ENCODE measurements around the gene SH3BP5L.
A peak's percentile ranks its signal among the peaks of the same experiment; 100 is the strongest.

The SH3BP5L gene

DNA sequence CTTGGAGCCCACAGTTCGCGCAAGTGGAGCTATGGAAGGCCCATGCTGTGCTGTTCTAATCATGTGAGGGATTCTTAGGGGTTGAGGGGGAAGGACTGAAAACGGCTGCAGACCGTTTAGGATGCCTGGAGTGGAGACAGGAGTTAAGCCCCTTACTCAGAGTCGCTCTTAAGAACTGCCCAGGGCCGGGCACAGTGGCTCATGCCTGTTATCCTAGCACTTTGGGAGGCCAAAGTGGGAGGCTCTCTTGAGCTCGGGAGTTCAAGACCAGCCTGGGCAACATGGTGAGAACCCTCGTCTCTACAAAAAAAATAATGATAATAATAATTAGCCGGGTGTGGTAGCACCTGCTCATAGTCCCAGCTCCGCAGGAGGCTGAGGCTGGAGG, 13.4 kb upstream of the SH3BP5L start:
- peak overlapping the region; percentile 92 to 95 for H3K4me3 ChIP-seq
- peaks cover 0 to 50% (median 28%) of the 10 kb centered on the region in 4 donors for H3K4me1 ChIP-seq
- no peaks in the 10 kb centered on the region for H3K9me3 ChIP-seq
- H3K27ac ChIP-seq = peak overlapping the region; percentile 100
- no peak for DNase-seq
- H3K27me3 ChIP-seq = no peaks in the 10 kb centered on the region
- TF ChIP-seq, protein P1, sequence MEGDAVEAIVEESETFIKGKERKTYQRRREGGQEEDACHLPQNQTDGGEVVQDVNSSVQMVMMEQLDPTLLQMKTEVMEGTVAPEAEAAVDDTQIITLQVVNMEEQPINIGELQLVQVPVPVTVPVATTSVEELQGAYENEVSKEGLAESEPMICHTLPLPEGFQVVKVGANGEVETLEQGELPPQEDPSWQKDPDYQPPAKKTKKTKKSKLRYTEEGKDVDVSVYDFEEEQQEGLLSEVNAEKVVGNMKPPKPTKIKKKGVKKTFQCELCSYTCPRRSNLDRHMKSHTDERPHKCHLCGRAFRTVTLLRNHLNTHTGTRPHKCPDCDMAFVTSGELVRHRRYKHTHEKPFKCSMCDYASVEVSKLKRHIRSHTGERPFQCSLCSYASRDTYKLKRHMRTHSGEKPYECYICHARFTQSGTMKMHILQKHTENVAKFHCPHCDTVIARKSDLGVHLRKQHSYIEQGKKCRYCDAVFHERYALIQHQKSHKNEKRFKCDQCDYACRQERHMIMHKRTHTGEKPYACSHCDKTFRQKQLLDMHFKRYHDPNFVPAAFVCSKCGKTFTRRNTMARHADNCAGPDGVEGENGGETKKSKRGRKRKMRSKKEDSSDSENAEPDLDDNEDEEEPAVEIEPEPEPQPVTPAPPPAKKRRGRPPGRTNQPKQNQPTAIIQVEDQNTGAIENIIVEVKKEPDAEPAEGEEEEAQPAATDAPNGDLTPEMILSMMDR (IDR thresholded peaks at IDR 0.05) = no peak
- intact Hi-C loops (cut with DNase I; ENCODE audit: low total_unique reads) = loop anchor here (2.0 kb wide), 1 partner anchor 20 kb away; the partner anchor contains the start of gene ZNF692
- peaks cover 0 to 5% (median 0%) of the 10 kb centered on the region in 3 donors for H3K36me3 ChIP-seq

GRCh38 chr1:248838357-248839167, 12.8 kb upstream of the SH3BP5L start:
- intact Hi-C loops (cut with DNase I; ENCODE audit: low total_unique reads) = loop anchor here (2.0 kb wide), 1 partner anchor 20 kb away; the partner anchor contains the start of gene ZNF692

GRCh38 chr1:248837781-248838356, 12.2 kb upstream of the SH3BP5L start, which contains the start of gene ZNF672:
TSS of gene ZNF672 (plus strand) at chr1:248838224. CDS start at chr1:248847275, 9,051 bp downstream.
- H3K4me3 ChIP-seq = peak within 1 kb of the TSS; percentile 92 to 95
- H3K27me3 ChIP-seq = peaks cover 0 to 2% of the 10 kb centered on the region in 2 donors
- peak; percentile 99 to 100 for DNase-seq
- intact Hi-C loops (cut with DNase I; ENCODE audit: low total_unique reads) = loop anchor here (2.0 kb wide), 1 partner anchor 21 kb away; the partner anchor contains the start of gene ZNF692
- peaks cover 0 to 3% (median 0%) of the 10 kb centered on the region in 3 donors for H3K36me3 ChIP-seq
- no peaks in the 10 kb centered on the region for H3K9me3 ChIP-seq
- H3K27ac ChIP-seq = peak within 1 kb of the TSS; percentile 100
- TF ChIP-seq, protein P1 (IDR thresholded peaks at IDR 0.05) = peak in 1 of 2 experiments; percentile 20
- peaks cover 0 to 45% (median 27%) of the 10 kb centered on the region in 4 donors for H3K4me1 ChIP-seq

More at GRCh38 chr1:248838357-248839167, 12.8 kb upstream of the SH3BP5L start:
- H3K9me3 ChIP-seq = no peaks in the 10 kb centered on the region
- peak overlapping the region; percentile 100 for H3K27ac ChIP-seq
- peaks cover 0 to 5% (median 0%) of the 10 kb centered on the region in 3 donors for H3K36me3 ChIP-seq
- H3K4me3 ChIP-seq = peak overlapping the region; percentile 92 to 95
- peak; percentile 92 to 97 for DNase-seq
- H3K4me1 ChIP-seq = peaks cover 0 to 50% (median 28%) of the 10 kb centered on the region in 4 donors
- no peaks in the 10 kb centered on the region for H3K27me3 ChIP-seq
- TF ChIP-seq, protein P1 (IDR thresholded peaks at IDR 0.05) = no peak

DNA sequence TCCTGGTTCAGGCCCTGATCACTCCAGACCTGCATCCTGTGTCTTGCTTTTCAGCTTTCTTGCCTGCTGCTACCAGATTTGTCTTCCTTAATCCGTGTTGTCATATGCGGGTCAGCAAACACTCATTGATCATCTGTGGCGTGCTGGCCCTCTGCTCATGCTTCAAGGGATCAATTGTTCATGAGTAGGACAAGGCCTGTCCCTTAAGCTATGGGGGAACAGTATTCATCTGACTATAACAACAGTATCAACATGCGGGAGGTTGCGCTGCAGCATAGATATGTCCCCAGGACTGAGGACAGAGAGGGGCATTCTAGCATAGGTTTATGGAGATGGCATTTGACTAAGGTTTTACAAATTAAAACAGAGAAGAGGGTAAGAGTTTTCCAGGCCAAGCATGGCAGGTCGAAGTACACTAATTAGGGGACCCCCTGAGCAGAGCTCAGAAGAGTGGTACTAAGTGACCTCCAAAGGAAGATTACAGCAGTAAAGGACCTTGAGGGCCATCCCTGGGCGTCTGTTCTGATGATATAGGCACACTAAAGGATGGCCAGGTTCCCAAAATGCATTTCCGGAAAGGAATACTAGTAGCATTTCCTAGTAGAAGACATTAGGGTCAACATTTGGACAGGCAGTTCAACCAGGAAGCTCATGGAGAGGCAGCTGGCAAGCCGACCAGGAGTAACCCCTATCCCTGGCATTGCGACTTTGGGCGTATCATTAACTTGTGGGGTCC, 11.5 kb upstream of the SH3BP5L start:
- Histone ChIP-seq H3K4me3 (peak overlapping the region; percentile 92 to 95), H3K27me3 (peaks cover 0 to 2% of the 10 kb centered on the region in 2 donors), H3K9me3 (no peaks in the 10 kb centered on the region), H3K36me3 (no peaks in the 10 kb centered on the region), H3K27ac (peak overlapping the region; percentile 100), H3K4me1 (peaks cover 0 to 38% (median 21%) of the 10 kb centered on the region in 4 donors)
- TF ChIP-seq, protein P1 (IDR thresholded peaks at IDR 0.05) = no peak
- intact Hi-C loops (cut with DNase I; ENCODE audit: low total_unique reads) = no loop called here
- peak in 1 of 2 donors; percentile 47 for DNase-seq

- H3K9me3 ChIP-seq = no peaks in the 10 kb centered on the region
- H3K4me3 ChIP-seq = no peak overlapping the region
- no peaks in the 10 kb centered on the region for H3K36me3 ChIP-seq
- intact Hi-C loops (cut with DNase I; ENCODE audit: low total_unique reads) = no loop called here
- DNase-seq = peak in 1 of 2 donors; percentile 34
- no peak overlapping the region for H3K27ac ChIP-seq
- H3K27me3 ChIP-seq = peaks cover 0 to 2% of the 10 kb centered on the region in 2 donors
- TF ChIP-seq, protein P1 (IDR thresholded peaks at IDR 0.05) = no peak
- peaks cover 0 to 11% (median 7%) of the 10 kb centered on the region in 4 donors for H3K4me1 ChIP-seq
Measured at GRCh38 chr1:248834343-248834940, 8.7 kb upstream of the SH3BP5L start.

Data from tibial artery (tissue), 4 donors.